Kidney epithelial cell (primary cell): ENCODE measurements around the gene MAP1B. TPM values are rescaled to one million over a fixed set of nuclear protein-coding genes. Genes with fewer than 3 reads are reported as not detected.

Source experiments
- DNase-seq: peaks from one replicate; pipeline ENCODE4 v3.0.0-alpha.2; 2010; ENCODE audit warnings: low read depth
- H3K27me3 ChIP-seq: 2 replicates; pipeline ENCODE4 v1.6.0; 2011; ENCODE audit warnings: low read length; ENCODE audit not compliant: control insufficient read depth, insufficient read depth
- H3K36me3 ChIP-seq: 2 replicates; pipeline ENCODE4 v1.5.1; 2011; ENCODE audit warnings: low read length; ENCODE audit not compliant: control insufficient read depth, insufficient read depth
- H3K4me3 ChIP-seq: 2 replicates; pipeline ENCODE4 v1.5.1; 2011; ENCODE audit warnings: low read depth, mild to moderate bottlenecking, control low read depth, low read length
- CTCF ChIP-seq: IDR thresholded peaks from 2 replicates; pipeline ENCODE4 v1.5.1; 2011; ENCODE audit warnings: mild to moderate bottlenecking, moderate library complexity, low read length, control low read depth, inconsistent platforms; ENCODE audit not compliant: insufficient read depth, poor library complexity, severe bottlenecking
- total RNA-seq: library from RNA; depleted of rRNA; stranded (reverse); fragments of >200 nt; gene quantifications from 2 replicates; pipeline ENCODE4 v1.2.3, GENCODE V29; 2015

The MAP1B gene
- total RNA-seq, 1 donor from 2014 or later: 136 TPM

GRCh38 chr5:72203251-72203845 lies 96.1 kb downstream of the MAP1B start:
- no peak for TF ChIP-seq CTCF
- no peak overlapping the region for H3K4me3 ChIP-seq
- no peak for DNase-seq
- H3K36me3 ChIP-seq: no peaks in the 10 kb centered on the region
- H3K27me3 ChIP-seq: no peaks in the 10 kb centered on the region

- DNase-seq: no peak
- no peak for TF ChIP-seq CTCF
- H3K36me3 ChIP-seq: no peaks in the 10 kb centered on the region
- H3K4me3 ChIP-seq: no peak overlapping the region
- H3K27me3 ChIP-seq: no peaks in the 10 kb centered on the region
Measured at GRCh38 chr5:72204946-72205345, 97.7 kb downstream of the MAP1B start.

- TF ChIP-seq CTCF: no peak
- no peaks in the 10 kb centered on the region for H3K27me3 ChIP-seq
- no peak for DNase-seq
- no peaks in the 10 kb centered on the region for H3K36me3 ChIP-seq
- H3K4me3 ChIP-seq: no peak overlapping the region
Measured at GRCh38 chr5:72205431-72206009, 98.2 kb downstream of the MAP1B start.

GRCh38 chr5:72206160-72206559 lies 98.9 kb downstream of the MAP1B start:
- Histone ChIP-seq H3K36me3 (no peaks in the 10 kb centered on the region), H3K4me3 (no peak overlapping the region), H3K27me3 (no peaks in the 10 kb centered on the region)
- TF ChIP-seq CTCF: no peak
- no peak for DNase-seq

- TF ChIP-seq CTCF: no peak
- no peak for DNase-seq
- Histone ChIP-seq H3K4me3 (no peak overlapping the region), H3K36me3 (no peaks in the 10 kb centered on the region), H3K27me3 (no peaks in the 10 kb centered on the region)
Measured at GRCh38 chr5:72206994-72207393, 99.7 kb downstream of the MAP1B start.

- no peak for DNase-seq
- no peak for TF ChIP-seq CTCF
- Histone ChIP-seq H3K36me3 (no peaks in the 10 kb centered on the region), H3K4me3 (no peak overlapping the region), H3K27me3 (no peaks in the 10 kb centered on the region)
Measured at GRCh38 chr5:72208324-72208926, 101.2 kb downstream of the MAP1B start.
